Measurements from ENCODE around the gene PIH1D1.
"Not testable (repeated sequence)": the region's sequence is repeated elsewhere in the genome, so short reads cannot be mapped to it uniquely, and the experiment has no call there.

Gene PIH1D1

GRCh38 chr19:49479975-49480628, 28.5 kb upstream of the PIH1D1 start:
- DNase-seq (ENCODE audit: low read depth), result peak; percentile 0
- no peak overlapping the region for H3K4me3 ChIP-seq (ENCODE audit: low read depth, low read length)
- TF ChIP-seq CTCF (IDR thresholded peaks at IDR 0.05; ENCODE audit: insufficient read depth, low read depth, low read length, missing control alignments), result no peak

- TF ChIP-seq CTCF (IDR thresholded peaks at IDR 0.05; ENCODE audit: insufficient read depth, low read depth, low read length, missing control alignments), result peak; percentile 32
- peak; percentile 42 for DNase-seq (ENCODE audit: low read depth)
- no peak overlapping the region for H3K4me3 ChIP-seq (ENCODE audit: low read depth, low read length)
These were observed 24.6 kb upstream of the PIH1D1 start for GRCh38 chr19:49475995-49476880.

GRCh38 chr19:49475191-49475917, 23.7 kb upstream of the PIH1D1 start:
- DNase-seq (ENCODE audit: low read depth), result peak; percentile 1

GRCh38 chr19:49474542-49474924, 22.9 kb upstream of the PIH1D1 start:
- no peak for DNase-seq (ENCODE audit: low read depth)
- TF ChIP-seq CTCF (IDR thresholded peaks at IDR 0.05; ENCODE audit: insufficient read depth, low read depth, low read length, missing control alignments), result no peak
- peak overlapping the region; percentile 67 for H3K4me3 ChIP-seq (ENCODE audit: low read depth, low read length)

More at GRCh38 chr19:49475191-49475917, 23.7 kb upstream of the PIH1D1 start:
- H3K4me3 ChIP-seq (ENCODE audit: low read depth, low read length), result no peak overlapping the region
- TF ChIP-seq CTCF (IDR thresholded peaks at IDR 0.05; ENCODE audit: insufficient read depth, low read depth, low read length, missing control alignments), result no peak

- peak; percentile 93 for DNase-seq (ENCODE audit: low read depth)
- peak within 1 kb of the TSS; percentile 67 for H3K4me3 ChIP-seq (ENCODE audit: low read depth, low read length)
- peak; percentile 98 for TF ChIP-seq CTCF (IDR thresholded peaks at IDR 0.05; ENCODE audit: insufficient read depth, low read depth, low read length, missing control alignments)
These were observed 22.4 kb upstream of the PIH1D1 start, which contains the start of gene FLT3LG for GRCh38 chr19:49473868-49474541. Gene FLT3LG (plus strand): TSS chr19:49474215. CDS start chr19:49474640, 425 bp downstream.

GRCh38 chr19:49473501-49473867, 21.9 kb upstream of the PIH1D1 start:
- H3K4me3 ChIP-seq (ENCODE audit: low read depth, low read length), result peak overlapping the region; percentile 67
- DNase-seq (ENCODE audit: low read depth), result not testable (repeated sequence)

Data from GM12865 (cell line).